ENCODE measurements around the gene TRERF1.

TRERF1 gene

DNA sequence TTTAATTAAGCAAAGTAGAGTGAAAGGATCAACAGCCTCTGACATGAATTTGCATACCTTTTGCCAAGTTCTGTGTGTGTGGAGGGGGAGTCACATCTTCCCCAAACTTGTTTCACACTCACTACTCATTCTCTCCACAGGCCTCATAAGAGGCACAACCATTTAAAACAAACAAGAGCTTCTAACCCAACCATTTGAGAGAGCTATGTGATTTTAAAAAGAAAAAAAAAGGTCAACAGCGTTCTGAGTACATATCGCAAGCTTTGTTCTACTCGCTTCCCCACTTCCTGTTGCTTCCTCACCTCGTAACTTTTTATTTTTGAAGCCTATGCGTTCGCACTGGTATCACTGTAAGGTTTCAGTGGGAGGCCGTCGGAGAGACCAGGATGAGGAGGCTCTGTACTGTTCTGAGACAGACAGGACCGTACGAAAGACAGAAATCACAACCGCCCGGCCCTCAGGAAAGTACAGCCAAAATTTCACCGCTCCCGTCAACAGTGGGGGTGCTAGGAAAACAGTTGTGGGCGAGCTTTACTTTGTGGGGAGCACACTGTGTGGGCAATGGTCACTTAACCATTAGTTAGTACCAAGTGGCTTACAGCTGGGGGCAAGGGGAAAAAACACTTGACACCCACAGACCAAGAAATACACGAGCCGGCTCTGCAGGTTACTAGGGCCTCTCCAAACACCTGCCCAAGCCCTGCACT lies 61.3 kb downstream of the TRERF1 start:
- peak; percentile 73 for DNase-seq

DNA sequence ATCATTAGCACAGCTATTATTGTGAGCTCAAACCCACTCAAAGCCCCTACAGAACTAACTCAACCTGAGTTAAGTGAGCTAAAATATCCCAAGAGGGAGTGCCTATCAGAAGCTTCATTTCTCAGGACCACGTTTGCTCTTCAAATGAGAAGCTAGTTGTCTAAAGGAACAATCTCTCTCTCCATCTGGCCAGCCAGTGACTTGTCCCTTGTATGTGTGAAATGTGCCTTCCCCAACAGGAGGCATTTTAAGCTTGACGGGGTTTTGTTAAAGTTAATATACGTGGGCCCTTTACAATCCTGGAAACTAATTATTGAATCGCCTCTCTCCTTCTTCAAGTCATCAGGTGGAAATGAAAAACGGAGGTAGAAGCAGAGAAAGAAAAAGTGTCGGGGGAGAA lies 62.0 kb downstream of the TRERF1 start:
- DNase-seq = no peak

DNA sequence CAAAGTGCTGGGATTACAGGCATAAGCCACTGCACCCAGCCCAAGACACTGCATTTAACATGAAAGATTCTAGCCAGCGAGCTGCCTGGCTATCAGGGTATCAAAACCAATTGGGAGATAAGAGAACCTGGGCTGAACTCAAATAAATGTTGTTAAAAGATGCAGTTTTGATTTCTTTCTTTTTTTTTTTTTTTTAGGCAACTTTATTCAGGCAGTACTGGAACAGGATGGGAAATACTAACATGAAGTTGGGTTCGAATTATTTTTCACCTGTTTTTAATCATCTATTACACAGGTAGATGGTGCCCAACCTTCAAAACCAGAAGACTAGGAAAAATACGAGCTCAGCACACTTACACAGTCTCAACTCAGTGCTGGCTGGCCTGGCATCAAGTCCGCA lies 63.7 kb downstream of the TRERF1 start:
- DNase-seq = no peak

DNA sequence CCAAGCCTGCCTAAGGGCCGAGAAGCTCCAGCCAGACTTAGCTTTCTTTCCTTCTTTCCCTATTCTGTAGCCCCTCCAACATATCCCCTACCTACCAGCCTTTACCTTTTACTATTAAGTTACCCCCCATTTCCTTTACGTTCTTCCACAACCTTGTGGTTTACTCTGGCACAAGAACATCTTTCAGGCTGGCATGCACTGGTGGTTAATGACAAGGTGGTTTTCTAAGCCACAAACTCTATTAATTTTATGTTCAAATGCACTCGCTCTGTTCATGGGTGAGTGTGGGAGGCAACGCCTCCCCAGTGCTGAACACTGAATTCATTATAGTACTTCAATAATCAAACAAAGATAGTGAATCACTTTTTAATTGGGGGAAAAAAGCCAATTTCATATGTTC lies 64.4 kb downstream of the TRERF1 start:
- peak; percentile 60 for DNase-seq

DNA sequence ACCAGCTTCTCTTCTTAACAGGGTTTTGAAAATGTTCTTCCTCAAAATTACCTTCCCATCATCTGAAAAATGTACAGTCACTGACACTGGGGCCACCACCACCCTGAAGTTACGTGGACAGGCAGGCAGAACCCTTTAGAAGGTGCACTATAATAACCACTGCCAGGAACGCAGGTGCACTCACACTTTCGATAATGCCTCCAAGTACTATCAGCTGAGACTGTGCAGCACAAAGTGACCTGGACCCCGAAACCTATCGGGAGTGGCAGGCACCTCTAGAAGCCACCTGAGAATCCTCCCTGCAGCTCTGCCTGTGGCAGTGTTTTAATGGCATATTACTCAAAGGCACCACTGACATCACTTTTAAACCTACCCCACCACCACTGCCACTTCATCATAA lies 66.4 kb downstream of the TRERF1 start:
- no peak for DNase-seq

DNA sequence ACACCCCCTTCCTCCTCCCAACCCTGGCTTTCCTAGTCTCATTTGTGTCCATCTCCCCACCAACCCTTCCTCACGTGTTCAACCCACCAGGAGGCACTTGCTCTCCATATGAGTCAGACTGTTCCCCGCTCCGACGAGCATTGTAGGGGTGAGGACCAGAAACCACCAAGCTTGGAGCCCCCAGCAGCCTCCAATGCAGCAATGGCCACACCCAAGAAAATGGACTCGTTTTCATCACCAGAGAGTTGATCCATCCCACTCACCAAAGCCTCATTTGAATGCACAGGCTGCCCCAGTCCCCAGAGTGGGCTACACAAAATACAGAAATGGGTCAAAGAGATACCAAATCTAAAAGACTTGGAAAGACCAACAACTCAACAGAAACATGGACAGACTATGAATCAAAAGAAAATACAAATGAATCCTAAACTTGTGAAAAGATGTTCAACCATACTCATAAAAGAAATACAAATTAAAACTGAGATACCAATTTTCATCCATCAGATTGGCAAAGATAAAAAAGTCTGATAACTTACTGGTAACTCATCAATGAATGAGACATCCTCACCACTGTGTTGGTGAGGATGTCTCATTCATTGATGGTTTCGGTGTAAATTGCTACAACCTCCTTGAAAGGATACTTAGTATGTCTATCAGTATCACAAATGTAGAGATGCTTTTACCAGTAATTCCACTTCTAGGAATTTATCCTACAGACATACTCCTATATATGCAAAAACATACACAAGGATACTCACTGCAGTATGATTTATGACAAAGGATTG lies 68.1 kb downstream of the TRERF1 start:
- peak; percentile 21 for DNase-seq

DNA sequence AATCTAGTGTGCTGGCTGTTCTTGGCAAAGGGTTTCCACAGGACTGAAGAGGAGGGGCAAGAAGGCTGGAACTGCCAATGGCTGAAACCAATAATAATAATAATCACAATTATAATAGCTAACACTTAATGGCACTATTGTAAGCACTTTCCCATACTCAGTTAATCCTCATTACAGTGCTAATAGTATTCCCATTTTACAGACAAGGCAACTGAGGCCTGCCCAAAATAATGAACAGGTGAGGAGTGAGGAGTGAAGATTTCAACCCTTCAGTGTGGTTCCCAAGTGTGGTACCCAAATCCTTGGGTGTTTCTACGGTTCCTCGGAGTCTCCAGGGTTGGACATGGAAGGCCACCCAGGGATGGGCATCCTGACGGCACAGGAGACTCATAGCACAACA lies 69.9 kb downstream of the TRERF1 start:
- DNase-seq = no peak

DNA sequence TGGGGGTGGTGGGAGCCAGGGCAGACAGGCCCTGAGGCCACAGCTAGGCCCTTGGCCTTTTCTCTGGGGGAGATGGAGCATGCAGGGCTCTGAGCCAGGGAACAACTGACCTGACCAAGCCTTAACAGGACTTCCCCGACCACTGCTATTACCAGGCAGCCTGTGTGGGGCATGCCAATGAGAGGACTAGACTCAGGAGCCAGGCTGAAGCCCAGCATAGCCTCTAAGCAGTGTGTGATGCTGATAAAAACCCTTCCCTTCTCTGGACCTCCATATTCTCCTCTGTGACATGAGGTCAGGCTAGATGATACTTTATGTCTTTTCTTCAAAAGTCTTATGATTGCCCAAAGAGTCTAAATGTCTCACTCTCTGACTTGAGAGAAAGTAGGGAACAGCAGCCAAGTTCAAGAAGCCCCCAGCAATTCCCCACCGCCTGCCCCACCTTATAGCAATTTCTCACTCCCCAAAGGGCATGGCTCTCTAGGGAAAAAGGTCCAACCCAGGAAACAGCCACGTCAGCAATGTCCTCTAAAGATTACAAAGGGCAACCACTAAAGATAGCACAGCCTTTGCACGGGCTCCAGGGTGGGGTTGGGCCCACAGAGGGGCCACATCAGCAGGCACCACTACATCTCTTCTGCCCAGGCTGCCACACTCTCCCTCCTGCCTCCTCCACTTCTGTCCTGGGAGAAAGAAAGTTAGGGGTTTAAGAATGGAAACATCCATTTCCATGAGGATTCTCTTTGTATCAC lies 71.3 kb downstream of the TRERF1 start:
- no peak for DNase-seq

DNA sequence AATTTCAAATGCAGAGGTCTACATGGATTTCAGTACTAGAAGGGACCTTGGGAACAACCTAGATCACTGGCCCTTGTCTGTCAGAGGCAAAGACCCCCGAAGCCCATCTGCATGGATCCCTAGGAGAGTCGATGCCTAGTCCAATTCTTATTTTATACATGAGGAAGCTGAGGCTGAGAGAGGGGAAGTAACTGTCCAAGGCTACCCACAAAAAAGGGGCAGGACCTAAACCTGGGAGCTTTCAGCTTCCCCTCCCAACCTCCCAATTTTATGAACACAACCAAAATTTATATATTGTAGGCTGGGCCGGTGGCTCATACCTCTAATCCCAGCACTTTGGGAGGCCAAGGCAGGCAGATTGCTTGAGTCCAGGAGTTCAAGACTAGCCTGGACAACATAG lies 73.2 kb downstream of the TRERF1 start:
- DNase-seq = no peak

DNA sequence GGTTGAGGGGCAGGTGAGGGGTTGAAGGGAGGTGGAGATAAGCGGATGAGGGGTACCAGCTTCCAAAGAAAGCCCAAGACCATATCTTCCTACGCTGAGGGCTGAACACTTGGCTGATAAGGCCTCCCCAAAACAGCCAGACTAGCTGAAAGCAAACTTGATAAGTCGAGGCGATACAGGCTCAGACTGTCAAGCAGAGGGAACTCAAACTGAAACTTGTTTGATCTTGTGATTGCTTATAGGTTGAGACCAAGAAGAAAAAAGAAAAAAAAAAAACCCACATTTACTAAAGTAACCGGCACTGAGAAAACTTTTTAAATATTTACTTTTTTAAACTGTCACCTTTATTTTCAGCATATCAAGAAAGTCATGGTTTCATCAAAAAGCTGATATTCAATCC lies 73.6 kb downstream of the TRERF1 start:
- DNase-seq = peak; percentile 9

DNA sequence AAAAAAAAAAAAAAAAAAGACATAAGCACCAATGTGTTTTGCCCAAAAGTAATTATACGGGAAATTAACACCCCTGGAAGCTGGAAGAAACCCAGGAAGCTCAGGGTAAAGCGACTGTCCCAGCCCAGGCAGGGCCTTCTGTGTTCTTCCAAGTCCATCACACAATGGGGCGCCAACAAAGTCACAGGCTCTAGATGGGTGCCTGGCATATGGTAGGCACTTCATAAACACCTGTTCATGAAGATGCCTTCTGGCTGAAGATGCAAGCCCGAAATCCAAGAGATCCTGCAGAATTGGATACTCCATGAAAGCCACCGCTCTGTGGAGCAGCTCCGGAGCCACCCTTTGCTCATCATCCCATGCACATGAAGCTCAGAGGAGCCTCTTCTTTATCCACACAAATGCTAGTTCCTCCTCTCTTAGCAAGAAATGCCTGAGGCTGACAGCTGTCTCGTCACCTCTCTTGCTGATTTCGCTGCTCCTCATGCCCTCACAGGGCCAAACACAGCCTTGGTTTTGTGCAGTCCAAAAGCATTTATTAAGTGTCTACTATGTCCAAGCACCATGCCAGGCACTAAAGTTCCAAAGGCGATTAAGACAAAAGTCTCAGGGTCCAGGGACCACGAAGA lies 76.6 kb downstream of the TRERF1 start:
- DNase-seq = no peak

DNA sequence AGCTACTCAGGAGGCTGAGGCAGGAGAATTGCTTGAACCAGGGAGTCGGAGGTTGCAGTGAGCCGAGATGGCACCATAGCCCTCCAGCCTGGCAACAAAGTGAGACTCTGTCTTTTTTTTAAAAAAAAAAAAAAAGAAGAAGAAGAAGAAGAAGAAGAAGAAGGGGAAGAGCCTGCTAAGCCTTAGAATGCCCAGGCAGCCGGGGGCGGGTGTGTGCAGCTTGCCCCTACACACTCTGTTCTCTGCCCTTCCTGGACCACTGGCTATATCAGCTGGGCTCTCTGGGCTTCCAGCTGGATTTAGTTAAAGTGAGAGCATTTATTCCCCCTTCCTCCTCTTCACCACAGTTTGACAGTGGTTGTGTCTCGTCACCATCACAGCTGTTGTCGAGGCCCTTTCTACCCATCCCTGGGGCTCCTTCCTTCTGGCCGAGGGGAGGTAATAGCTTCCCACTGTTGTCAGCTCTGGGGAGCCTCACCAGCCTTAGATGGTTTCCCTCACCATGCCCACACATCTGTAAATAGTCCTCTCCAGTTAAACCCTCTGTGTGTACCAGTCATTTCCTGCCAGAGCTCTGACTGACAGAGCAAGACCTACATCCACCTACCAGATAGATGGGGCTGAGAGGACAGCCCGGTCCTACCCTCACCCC lies 77.6 kb downstream of the TRERF1 start:
- DNase-seq = no peak

DNA sequence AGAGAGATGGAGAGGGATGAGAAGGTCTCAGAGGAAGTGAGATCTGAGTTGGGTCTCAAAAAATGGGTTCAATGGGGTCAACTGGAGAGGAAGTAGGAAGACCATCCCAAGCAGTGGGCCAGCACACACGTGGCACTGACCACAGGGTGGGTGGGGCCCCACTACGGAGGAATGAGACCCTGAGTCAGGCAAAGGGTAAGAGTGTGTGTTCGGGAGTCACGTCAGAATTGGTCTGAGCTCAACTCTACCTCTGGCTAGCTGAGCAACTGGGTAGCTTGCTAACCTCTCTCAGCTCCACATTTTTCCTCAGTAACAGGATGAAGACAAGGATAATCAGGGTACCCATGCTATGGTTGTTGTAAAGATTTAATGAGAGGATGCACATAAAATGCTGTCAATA lies 79.0 kb downstream of the TRERF1 start:
- no peak for DNase-seq

DNA sequence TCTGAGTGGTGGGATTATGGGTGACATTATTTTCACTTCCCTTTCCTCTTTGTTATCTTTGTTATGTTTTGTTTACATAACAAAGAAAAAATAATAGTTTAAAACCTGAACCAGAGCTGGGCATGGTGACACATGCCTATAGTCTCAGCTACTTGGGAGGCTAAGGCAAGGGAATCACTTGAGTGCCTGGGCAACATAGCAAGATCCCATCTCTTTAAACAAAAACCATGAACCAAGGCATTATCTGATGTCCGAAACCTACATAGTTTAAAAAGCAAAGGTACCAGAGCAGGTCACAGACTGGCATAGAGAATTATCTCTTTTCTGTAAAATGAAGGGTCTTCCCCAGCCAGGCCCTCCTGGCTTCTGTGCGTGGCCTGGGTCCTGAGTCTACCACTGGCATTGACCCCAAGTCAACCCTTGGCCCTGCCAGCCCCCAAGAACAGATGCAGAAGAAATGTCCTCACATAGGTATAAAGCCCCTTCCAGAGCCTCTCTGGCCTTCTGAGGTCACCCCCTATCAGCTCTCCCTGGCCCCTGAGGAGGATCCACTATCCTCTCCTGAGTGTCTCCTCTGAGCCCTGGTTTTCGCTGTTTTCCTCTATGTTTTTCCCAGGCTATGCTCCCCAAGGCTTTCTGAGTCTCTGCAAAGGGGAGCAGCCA lies 81.3 kb downstream of the TRERF1 start:
- DNase-seq = no peak

DNA sequence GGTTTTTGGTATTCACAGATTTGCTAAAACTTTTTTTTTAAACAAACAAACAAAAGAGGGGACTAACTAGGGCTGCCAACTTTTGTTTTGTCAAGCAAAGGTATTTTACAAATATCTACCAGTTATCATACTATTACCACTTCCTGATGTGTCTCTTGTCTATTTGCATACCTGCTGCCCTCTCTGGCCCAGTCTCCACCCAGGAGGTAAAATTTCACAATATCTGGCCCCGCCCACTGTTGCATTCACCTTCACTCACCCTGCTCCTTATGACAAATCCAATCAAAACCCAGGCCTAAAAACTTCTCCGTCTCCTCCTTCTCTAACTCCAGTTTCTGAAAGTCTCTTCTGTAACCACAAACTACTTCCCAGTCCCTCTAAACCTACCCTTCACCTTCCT lies 82.2 kb downstream of the TRERF1 start:
- DNase-seq = peak; percentile 6

DNA sequence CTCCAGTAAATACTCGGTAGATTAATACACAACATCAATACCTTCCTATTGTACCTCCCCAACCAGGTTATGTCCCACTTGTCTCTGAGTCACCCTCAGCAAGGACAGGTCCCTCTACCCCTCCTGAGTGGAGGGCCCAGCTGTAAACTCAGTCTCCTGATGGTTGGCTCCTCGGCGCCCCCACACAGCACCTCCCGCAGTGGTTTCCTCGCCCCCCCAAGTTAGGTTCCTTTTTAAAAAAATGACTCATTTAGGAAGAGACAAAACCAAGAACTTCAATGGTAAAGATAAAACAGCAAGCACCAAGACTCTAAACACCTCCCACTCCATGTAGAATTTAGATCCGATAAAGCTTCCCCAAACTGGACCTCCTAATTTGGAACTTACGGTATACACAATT lies 83.5 kb downstream of the TRERF1 start:
- DNase-seq = peak; percentile 78

DNA sequence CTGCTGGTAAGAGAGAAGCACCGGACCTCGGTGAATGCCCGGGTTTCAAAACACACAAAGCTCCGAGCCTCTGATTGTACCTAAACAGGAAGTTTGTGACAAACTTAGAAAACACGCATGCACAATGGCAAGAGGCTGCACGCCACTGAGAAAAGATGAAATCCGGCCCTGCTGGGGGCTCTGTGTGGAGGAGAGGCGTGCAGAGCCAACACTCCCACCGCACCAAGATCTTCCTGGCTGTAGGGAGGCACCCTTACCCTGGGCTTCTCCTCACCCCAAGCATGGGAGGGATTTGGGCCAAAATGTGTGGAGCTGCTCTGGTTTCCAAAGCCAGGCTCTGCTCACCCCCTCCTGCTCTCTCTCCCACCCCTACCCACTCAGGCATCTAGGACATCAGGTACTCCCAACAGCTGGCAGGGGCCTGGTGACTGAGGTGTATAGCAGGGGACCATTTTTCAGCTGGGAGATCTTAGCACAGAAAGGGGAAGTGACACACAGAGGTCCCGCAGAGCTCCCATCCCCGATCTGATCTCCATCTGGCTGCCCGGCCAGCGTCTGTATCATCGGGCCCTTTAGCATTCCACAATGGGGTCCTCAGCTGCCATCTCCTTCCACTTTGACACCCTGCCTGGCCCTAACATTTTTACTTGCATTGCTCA lies 84.2 kb downstream of the TRERF1 start:
- DNase-seq = no peak

DNA sequence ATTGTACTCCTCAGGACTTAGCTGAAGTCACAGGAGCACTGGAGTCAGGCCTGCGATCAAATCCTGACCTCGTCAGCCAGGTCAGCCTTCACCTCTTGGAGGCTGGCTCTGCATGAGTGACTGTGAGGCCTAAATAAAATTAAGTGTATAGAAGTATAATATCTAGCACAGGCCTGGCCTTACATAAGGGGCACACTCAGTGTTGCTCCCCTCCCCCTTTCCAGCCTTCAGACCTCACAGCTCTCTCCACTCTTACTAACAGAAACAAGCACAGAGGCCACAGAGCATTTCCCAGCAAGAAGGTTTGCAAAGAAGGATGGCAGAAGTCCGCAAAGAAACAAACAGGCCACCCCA lies 84.8 kb downstream of the TRERF1 start:
- DNase-seq = no peak

DNA sequence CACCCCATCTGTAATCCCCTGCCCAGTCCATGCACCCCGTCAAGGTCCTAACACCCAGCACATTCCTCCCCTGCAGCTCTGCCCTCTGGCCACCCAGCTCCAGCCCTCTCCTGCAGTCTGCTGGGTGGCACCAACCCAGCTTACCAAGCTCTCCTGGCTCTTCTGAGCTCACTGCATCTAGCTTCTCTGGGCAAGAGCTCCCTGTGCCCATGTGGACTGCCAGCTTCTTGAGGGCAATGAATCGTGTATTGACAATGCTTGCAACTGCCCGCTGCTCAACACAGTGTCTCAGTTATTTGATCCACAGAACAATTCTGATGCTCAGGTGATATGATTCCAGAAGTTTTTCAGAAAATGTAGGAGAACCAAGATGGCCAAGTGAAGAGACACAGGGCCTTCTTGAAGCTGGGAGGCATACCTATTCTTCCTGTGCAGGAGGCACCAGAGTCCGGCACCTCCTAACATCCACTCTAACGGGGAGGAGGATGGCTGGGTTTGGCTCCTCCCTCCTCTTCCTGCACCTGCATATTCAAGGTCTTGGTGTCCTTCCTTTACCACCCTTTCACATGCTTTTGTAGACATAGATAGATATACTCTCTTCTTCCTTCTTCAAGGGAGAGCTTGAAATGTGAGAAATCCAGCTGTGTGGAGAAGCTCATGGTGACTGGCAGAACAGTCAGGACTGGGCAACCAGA lies 85.6 kb downstream of the TRERF1 start:
- DNase-seq = no peak

DNA sequence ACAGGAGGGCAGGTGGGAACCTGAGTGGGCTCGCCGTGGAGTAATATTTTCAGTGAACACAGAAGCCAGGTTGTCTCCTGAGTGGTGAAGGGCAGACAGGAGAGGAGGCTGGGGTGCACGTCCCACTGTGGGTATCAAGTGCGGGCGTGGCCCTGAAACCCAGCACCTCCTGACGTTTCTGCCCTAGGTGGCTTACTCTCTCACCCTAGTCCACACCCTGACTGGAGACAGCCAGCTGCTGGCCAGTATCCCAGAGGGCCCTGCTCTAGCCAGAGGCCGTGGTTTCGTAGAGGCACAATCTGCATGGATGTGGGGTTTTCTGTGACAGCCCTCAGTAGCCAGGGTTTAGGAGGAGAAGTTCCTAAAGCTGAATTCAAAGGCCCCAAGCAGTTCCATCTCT lies 86.7 kb downstream of the TRERF1 start:
- no peak for DNase-seq
